ENCODE results near the gene CRYZ. TPM values are rescaled to one million over a fixed set of nuclear protein-coding genes. Genes with fewer than 3 reads are reported as not detected.
A peak's percentile ranks its signal among the peaks of the same experiment; 100 is the strongest.
"Not testable (repeated sequence)": the region's sequence is repeated elsewhere in the genome, so short reads cannot be mapped to it uniquely, and the experiment has no call there.

CRYZ gene, protein sequence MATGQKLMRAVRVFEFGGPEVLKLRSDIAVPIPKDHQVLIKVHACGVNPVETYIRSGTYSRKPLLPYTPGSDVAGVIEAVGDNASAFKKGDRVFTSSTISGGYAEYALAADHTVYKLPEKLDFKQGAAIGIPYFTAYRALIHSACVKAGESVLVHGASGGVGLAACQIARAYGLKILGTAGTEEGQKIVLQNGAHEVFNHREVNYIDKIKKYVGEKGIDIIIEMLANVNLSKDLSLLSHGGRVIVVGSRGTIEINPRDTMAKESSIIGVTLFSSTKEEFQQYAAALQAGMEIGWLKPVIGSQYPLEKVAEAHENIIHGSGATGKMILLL
- 10.0 and 13.3 TPM in 2 replicates for total RNA-seq (2014; rRNA removed; shearing (Covaris generic))
- 17.2 and 28.0 TPM in 2 replicates for polyA plus RNA-seq (2014; cell fraction: nucleus; rRNA removed)

GRCh38 chr1:74732960-74733603 lies at the start of gene CRYZ, which contains the start of gene TYW3:
CRYZ (minus strand) TSS chr1:74733050; CDS start chr1:74724821, 8,229 bp downstream.
TYW3 (plus strand) TSS chr1:74733152; CDS start chr1:74733245, 93 bp downstream.
- peak; percentile 87 for DNase-seq (ENCODE audit: extremely low read depth, low read depth)

GRCh38 chr1:74780594-74780993 lies 47.7 kb upstream of the CRYZ start:
- no peak for DNase-seq (ENCODE audit: extremely low read depth, low read depth)

DNA sequence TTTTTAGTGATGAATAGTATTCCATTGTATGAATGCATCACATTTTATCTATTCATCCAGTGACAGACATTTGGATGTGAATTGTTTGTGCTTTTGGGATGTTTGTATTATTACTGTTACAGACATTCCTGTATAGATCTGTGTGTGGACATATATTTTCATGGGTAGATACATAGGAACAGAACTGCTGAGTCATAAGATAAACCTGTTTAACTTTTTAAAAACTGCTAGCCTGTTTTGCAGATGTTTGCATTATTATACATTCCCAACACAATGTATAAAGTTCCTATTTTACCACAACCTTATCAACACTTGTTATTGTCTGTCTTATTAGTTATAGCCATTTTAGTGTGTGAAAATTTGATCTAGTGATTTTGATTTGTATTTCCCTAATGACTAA lies 46.9 kb upstream of the CRYZ start:
- no peak for DNase-seq (ENCODE audit: extremely low read depth, low read depth)

DNA sequence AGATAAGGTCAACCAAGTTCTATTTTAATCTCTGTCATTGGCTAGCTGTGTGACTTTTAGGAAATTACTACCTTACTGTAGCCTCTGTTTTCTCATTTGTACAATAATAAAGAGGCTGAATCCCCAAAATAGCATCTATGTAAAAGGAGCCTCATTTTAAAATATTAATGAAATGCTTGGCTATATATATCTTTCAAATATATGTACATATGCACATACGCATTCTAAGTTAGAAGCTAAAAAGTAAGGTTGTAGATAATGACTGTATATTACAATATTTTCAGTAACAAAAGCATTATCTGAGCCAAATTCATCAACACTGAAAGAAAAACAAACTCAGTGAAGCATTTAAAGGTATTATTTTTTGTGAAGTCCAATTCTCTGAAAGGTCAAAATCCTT lies 44.7 kb upstream of the CRYZ start:
- DNase-seq (ENCODE audit: extremely low read depth, low read depth), result no peak

- DNase-seq (ENCODE audit: extremely low read depth, low read depth), result no peak
Observed at GRCh38 chr1:74775735-74776134, 42.9 kb upstream of the CRYZ start.

DNA sequence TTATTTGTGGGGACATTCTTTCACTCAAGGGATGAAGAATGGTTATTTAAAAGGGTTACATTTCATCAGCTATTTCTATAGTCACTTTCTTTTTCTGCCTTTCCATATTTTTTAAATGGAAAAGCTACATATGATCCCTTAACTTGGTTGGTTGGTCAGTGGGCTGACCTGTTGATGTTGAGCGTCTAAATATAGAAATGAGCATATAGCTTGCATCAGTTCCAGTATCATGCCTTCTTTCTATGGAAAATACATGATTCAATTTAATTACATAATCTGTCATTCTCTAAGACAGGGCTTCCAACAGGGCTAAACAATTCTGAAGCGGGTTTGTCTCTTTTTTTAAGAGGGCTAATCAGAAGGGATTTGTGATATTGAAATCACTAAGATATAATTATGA lies 40.7 kb upstream of the CRYZ start:
- DNase-seq (ENCODE audit: extremely low read depth, low read depth), result no peak

DNA sequence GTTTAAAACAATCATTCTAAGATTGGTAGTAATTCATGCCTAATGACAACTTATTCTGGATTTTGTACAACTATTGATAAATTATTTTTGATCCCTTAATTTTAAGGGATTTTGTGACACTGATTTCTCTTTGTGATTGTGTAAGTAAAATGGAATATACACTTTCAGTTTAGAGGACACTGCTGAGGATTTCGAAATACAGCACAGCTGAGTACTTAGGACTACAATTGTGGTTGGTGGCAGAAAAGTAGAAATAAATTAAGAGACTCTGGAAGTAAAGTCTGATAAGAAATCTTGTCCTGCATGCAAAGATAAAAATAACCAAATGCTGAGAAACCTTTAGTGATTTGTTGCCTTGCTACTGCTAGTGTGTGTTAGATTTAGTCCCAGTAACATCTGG lies 40.1 kb upstream of the CRYZ start:
- no peak for DNase-seq (ENCODE audit: extremely low read depth, low read depth)

GRCh38 chr1:74771913-74772515 lies 39.2 kb upstream of the CRYZ start:
- DNase-seq (ENCODE audit: extremely low read depth, low read depth), result peak; percentile 57

DNA sequence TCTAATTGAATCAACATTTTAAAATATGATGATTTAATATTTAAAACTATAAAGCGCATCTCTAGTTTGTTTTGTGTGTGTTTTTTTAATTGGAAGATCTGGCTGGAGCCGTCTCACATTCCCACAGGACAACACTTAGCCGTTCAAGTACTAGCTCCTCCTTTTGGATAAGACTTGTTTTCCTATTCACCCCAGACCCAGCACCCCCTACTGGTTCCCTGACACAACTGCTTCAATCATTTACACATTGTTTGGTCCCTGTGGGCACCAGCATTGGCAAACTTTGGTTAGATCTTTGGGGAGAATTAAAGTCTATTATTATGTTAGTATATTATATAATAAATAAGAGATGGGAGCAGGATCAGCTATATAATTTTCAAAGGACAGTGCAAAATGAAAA lies 34.6 kb upstream of the CRYZ start:
- peak; percentile 13 for DNase-seq (ENCODE audit: extremely low read depth, low read depth)

GRCh38 chr1:74766579-74766978 lies 33.7 kb upstream of the CRYZ start:
- no peak for DNase-seq (ENCODE audit: extremely low read depth, low read depth)

- DNase-seq (ENCODE audit: extremely low read depth, low read depth), result no peak
Observed at GRCh38 chr1:74763807-74764206, 31.0 kb upstream of the CRYZ start.

- DNase-seq (ENCODE audit: extremely low read depth, low read depth), result not testable (repeated sequence)
Observed at GRCh38 chr1:74756650-74757049, 23.8 kb upstream of the CRYZ start.

GRCh38 chr1:74755475-74755874 lies 22.6 kb upstream of the CRYZ start:
- no peak for DNase-seq (ENCODE audit: extremely low read depth, low read depth)

- DNase-seq (ENCODE audit: extremely low read depth, low read depth), result no peak
Observed at GRCh38 chr1:74753104-74753503, 20.3 kb upstream of the CRYZ start.

DNA sequence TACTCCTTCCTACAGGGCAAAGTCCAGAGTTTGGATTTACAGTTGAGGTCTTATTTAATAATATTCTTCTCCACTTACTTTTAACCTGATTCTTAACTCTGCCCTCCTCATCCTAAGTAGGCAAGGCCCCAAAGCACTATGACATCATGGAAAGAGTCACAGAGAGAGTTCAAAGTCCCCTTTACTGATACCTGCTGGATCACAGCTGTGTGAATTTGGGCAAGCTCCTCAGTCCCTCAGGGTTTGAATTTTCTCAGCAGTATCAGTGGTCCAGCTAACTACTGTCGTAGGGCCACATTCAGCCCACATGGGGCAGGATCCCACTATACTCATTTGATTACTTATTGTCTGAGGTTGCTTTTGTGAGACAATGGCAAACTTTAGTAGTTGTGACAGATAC lies 16.1 kb upstream of the CRYZ start:
- no peak for DNase-seq (ENCODE audit: extremely low read depth, low read depth)

DNA sequence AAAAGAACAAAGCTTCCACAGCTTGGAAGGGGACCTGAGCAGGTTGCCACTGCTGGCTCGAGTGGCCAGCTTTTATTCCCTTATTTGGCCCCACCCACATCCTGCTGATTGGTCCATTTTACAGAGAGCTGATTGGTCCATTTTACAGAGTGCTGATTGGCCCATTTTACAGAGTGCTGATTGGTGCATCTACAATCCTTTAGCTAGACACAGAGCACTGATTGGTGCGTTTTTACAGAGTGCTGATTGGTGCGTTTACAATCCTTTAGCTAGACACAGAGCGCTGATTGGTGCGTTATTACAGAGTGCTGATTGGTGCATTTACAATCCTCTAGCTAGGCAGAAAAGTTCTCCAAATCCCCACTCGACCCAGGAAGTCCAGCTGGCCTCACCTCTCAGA lies 12.4 kb upstream of the CRYZ start:
- DNase-seq (ENCODE audit: extremely low read depth, low read depth), result not testable (repeated sequence)

GRCh38 chr1:74740307-74740980 lies 7.6 kb upstream of the CRYZ start:
- not testable (repeated sequence) for DNase-seq (ENCODE audit: extremely low read depth, low read depth)

- DNase-seq (ENCODE audit: extremely low read depth, low read depth), result no peak
Observed at GRCh38 chr1:74737333-74737732, 4.5 kb upstream of the CRYZ start.

- peak; percentile 64 for DNase-seq (ENCODE audit: extremely low read depth, low read depth)
Observed at GRCh38 chr1:74733604-74734484, 994 bp upstream of the CRYZ start.

Measured in NCI-H460 (cell line).